Colonic mucosa (tissue), 4 donors: ENCODE results near the gene MRPS10. TPM values are rescaled to one million over a fixed set of nuclear protein-coding genes. Genes with fewer than 3 reads are reported as not detected.

Source experiments
- DNase-seq: peaks from one replicate; pipeline ENCODE4 v3.0.0-alpha.2; 2020
- H3K27ac ChIP-seq: fragments of 200-600 bp; one replicate; pipeline ENCODE4 v1.8.0; 2021
- H3K27me3 ChIP-seq: fragments of 200-600 bp; one replicate; pipeline ENCODE4 v1.8.0; 2021
- H3K36me3 ChIP-seq: fragments of 200-600 bp; one replicate; pipeline ENCODE4 v1.8.0; 2021
- H3K4me1 ChIP-seq: fragments of 200-600 bp; one replicate; pipeline ENCODE4 v1.8.0; 2021; ENCODE audit warnings: mild to moderate bottlenecking
- H3K4me3 ChIP-seq: fragments of 200-600 bp; one replicate; pipeline ENCODE4 v1.8.0; 2021
- H3K9ac ChIP-seq, 2 donors: one replicate each; pipeline ENCODE4 v1.7.0; 2013; ENCODE audit warnings: control low read depth in 2 of 2, low read depth in 2 of 2, low read length in 2 of 2
- H3K9me3 ChIP-seq: fragments of 200-600 bp; one replicate; pipeline ENCODE4 v1.8.0; 2021
- intact Hi-C: fragments of 100-400 bp; cut with DNase I; formaldehyde crosslinking; loops from one replicate; pipeline ENCODE4 v1.14.1; 2022
- total RNA-seq, 2 donors: library from RNA; stranded (reverse); fragmentation: NEBNext Ultra II Directional in 1 of 2; extraction: Animal tissue kit (Norgen Biotek cat#: 25700) in 1 of 2; gene quantifications; one replicate each; pipeline ENCODE4 v1.2.1, GENCODE V29; 2021
- TF ChIP-seq, protein P1 (sequence below): fragments of 200-600 bp; IDR thresholded peaks from one replicate; pipeline ENCODE4 v1.8.0; 2022; ENCODE audit warnings: antibody characterized with exemption, mild to moderate bottlenecking
- donor health status: healthy.
- donor health status: DM: no; HTN: no; CAD: no.
- donor health status: DM: no; HTN: no; CAD: no.

MRPS10 gene
- total RNA-seq, 2 donors from 2014 or later = 32.5 to 33.0 TPM

DNA sequence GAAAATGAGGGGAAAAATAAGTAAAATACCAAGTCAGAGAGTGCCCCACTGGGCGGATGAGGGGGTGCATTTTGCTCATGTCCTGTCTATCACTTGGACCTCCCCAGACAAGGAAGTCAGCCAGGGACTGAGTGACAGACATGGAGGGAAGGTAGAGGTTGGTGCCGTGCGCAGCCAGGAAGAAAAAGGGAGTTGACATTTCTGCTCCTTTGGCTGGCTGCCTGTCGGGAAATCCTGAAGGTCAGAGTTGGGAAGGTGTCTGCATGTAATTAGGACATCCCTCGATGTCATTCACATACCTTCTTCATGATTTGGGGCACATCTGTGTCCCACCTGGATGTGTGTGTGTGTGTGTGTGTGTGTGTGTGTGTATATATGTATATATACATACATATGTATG is 35.6 kb downstream of the MRPS10 start:
- Histone ChIP-seq H3K36me3 (no peaks in the 10 kb centered on the region), H3K4me1 (no peaks in the 10 kb centered on the region), H3K27me3 (no peaks in the 10 kb centered on the region), H3K9ac (no peak overlapping the region), H3K27ac (no peak overlapping the region), H3K9me3 (no peaks in the 10 kb centered on the region), H3K4me3 (no peak overlapping the region)
- intact Hi-C loops = no loop called here
- DNase-seq = peak; percentile 24
- TF ChIP-seq, protein P1, sequence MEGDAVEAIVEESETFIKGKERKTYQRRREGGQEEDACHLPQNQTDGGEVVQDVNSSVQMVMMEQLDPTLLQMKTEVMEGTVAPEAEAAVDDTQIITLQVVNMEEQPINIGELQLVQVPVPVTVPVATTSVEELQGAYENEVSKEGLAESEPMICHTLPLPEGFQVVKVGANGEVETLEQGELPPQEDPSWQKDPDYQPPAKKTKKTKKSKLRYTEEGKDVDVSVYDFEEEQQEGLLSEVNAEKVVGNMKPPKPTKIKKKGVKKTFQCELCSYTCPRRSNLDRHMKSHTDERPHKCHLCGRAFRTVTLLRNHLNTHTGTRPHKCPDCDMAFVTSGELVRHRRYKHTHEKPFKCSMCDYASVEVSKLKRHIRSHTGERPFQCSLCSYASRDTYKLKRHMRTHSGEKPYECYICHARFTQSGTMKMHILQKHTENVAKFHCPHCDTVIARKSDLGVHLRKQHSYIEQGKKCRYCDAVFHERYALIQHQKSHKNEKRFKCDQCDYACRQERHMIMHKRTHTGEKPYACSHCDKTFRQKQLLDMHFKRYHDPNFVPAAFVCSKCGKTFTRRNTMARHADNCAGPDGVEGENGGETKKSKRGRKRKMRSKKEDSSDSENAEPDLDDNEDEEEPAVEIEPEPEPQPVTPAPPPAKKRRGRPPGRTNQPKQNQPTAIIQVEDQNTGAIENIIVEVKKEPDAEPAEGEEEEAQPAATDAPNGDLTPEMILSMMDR = no peak

DNA sequence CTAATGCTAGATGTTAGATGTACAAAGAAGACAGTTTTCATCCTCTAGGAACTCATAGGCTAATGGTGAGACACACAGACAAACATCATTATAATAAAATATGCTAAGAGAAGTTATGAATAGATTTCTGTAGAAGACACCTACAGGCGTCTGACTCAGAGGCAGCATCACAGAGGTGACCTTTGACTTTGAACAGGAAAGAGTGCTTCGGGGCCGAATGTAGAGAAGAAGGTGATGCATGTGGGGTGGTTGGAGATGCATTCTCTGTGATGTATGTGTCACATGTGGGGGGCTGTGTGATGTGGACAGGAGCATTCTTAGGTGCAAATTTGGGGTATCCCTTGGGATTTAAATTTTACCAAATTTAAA is 37.7 kb downstream of the MRPS10 start:
- Histone ChIP-seq H3K4me3 (no peak overlapping the region), H3K27ac (no peak overlapping the region), H3K4me1 (no peaks in the 10 kb centered on the region), H3K36me3 (no peaks in the 10 kb centered on the region), H3K9me3 (no peaks in the 10 kb centered on the region), H3K9ac (no peak overlapping the region), H3K27me3 (no peaks in the 10 kb centered on the region)
- no peak for DNase-seq
- TF ChIP-seq, protein P1 = no peak
- intact Hi-C loops = no loop called here

DNA sequence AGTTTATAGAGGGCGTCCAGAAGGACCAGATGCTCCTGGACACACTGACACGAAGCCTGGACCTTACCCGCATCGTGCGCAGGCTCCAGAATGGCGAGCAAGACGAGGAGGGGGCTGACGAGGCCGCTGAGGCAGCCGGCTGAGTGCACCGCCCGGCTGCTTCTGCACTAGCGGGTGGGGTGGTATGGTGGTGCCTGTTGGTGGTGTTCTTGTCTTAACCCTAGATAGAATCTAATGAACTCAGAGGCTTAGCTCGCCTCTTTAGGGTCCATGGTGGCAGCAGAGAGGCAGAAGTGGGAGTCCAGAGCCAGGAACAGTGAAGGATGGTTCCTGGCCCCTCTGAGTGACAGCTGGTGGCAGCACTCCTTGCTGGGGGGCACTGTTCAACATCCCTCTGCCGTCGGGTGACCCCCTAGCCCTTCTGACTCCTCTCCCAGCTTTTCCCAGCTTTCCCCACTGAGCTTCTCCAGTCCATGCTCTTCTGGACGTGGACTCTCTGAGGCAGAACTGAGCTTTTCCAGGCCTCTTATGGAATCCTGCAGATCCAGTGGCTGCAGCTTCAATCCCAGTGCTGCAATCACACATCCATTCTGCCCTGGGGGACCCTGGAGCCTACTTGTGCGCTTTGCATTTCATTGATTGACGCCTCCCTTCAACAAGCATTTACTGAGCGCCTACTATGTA is 38.3 kb downstream of the MRPS10 start:
- H3K4me1 ChIP-seq = no peaks in the 10 kb centered on the region
- H3K36me3 ChIP-seq = no peaks in the 10 kb centered on the region
- no peak for DNase-seq
- no peak overlapping the region for H3K4me3 ChIP-seq
- H3K27me3 ChIP-seq = no peaks in the 10 kb centered on the region
- TF ChIP-seq, protein P1 = no peak
- H3K9ac ChIP-seq = no peak overlapping the region
- H3K27ac ChIP-seq = no peak overlapping the region
- H3K9me3 ChIP-seq = no peaks in the 10 kb centered on the region
- intact Hi-C loops = no loop called here

DNA sequence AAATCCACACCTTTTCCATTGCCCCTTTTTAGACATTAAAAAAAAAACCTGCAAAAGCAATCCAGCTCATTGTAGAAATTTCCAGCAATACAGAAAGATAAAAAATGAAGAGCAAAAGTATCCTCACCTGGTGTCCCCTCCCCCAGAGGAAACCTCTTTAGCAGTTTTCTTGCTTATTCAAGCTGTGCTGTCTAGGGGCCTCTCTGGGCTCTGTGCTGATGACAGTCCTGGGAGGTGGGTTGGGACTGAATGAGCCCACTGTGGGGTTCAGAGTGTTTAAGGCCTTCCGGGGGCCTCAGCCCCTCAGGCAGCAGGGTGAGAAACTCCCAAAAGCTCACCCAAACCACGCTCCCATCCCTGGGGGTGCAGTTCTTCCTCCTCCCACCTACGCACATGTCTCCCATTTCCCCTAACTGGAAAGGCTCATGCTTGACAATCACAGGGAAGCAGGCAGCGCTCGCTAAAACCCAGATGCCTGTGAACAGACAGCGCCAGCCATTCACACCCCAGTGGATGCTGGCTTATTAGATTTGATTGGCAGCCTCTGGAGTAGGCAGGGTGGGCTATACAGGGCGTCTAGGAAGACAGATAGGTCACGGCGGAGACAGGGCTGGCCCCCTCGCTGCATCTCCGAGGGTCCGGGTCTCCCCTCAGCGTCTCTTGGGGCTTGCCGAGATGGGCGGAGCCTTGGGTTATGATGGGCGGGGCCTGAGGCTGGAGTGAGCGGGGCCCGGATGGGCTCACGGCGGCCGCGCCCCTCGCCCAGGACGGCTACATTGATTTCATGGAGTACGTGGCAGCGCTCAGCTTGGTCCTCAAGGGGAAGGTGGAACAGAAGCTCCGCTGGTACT is 39.9 kb downstream of the MRPS10 start:
- Histone ChIP-seq H3K9ac (no peak overlapping the region), H3K27ac (no peak overlapping the region), H3K9me3 (no peaks in the 10 kb centered on the region), H3K4me3 (no peak overlapping the region), H3K36me3 (no peaks in the 10 kb centered on the region), H3K27me3 (no peaks in the 10 kb centered on the region), H3K4me1 (no peaks in the 10 kb centered on the region)
- DNase-seq = no peak
- intact Hi-C loops = no loop called here
- TF ChIP-seq, protein P1 = no peak

DNA sequence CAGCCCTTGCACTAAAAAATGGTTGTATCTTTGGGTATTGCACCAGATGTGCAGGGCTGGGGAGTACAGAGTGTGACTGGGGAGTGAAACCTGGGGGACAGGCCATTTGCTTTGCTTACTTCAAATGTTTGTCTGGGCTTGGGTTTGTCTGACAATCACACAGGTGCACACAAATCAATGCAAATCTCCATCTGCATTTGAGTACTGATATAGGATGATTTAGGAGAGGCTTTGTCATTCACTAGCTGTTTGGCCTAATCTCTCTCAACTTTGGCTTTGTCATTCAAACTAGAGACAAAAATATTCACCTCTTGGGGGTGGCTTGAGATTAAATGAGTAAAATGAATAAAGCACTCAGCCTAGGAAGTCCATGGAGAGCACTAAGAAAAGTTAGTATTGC is 40.7 kb downstream of the MRPS10 start:
- no peak for DNase-seq
- H3K27ac ChIP-seq = no peak overlapping the region
- no peaks in the 10 kb centered on the region for H3K9me3 ChIP-seq
- intact Hi-C loops = no loop called here
- H3K4me3 ChIP-seq = no peak overlapping the region
- H3K9ac ChIP-seq = no peak overlapping the region
- no peaks in the 10 kb centered on the region for H3K27me3 ChIP-seq
- no peaks in the 10 kb centered on the region for H3K36me3 ChIP-seq
- no peaks in the 10 kb centered on the region for H3K4me1 ChIP-seq
- TF ChIP-seq, protein P1 = no peak
